Right atrium auricular region (tissue), 2 donors: ENCODE data around the gene TAGAP. TPM values are rescaled to one million over a fixed set of nuclear protein-coding genes. Genes with fewer than 3 reads are reported as not detected.

ENCODE experiments used
- DNase-seq: peaks from one replicate; pipeline ENCODE4 v3.0.0-alpha.2; 2019; ENCODE audit warnings: low spot score
- H3K27ac ChIP-seq, 2 donors: fragments of 200-600 bp; sonication (generic); 1 replicate in 1 of 2; 2 replicates in 1 of 2; pipeline ENCODE4 v1.5.1; 2016 to 2019
- H3K27me3 ChIP-seq, 2 donors: fragments of 200-600 bp; sonication (generic); one replicate each; pipeline versions ENCODE4 v1.5.1 to v1.6.0; 2017 to 2019
- H3K36me3 ChIP-seq: fragments of 200-600 bp; sonication (generic); one replicate; pipeline ENCODE4 v1.5.1; 2016
- H3K4me1 ChIP-seq, 2 donors: fragments of 200-600 bp; sonication (generic); one replicate each; pipeline versions ENCODE4 v1.5.1 to v1.6.0; 2017 to 2019
- H3K4me3 ChIP-seq, 2 donors: fragments of 200-600 bp; sonication (generic); 1 replicate in 1 of 2; 2 replicates in 1 of 2; pipeline ENCODE4 v1.5.1; 2017 to 2019; ENCODE audit warnings: mild to moderate bottlenecking in 1 of 2, moderate library complexity in 1 of 2
- H3K9me3 ChIP-seq, 2 donors: fragments of 200-600 bp; sonication (generic); one replicate each; pipeline ENCODE4 v1.5.1; 2019
- CTCF ChIP-seq, 2 donors: fragments of 200-600 bp; sonication (generic); IDR thresholded peaks; one replicate each; pipeline ENCODE4 v1.5.1; 2019; ENCODE audit warnings: antibody characterized with exemption in 2 of 2
- total RNA-seq, 2 donors: library from RNA; depleted of rRNA; stranded (reverse); fragments of >200 nt; gene quantifications; one replicate each; pipeline ENCODE4 v1.1.0, GENCODE V29; 2016

Gene TAGAP
- total RNA-seq, 2 donors from 2014 or later = 2.0 to 3.2 TPM

GRCh38 chr6:159056899-159057298 lies 12.1 kb upstream of the TAGAP start:
- H3K27me3 ChIP-seq = no peaks in the 10 kb centered on the region

GRCh38 chr6:159056432-159056831 lies 11.6 kb upstream of the TAGAP start:
- no peak overlapping the region for H3K27ac ChIP-seq
- no peaks in the 10 kb centered on the region for H3K4me1 ChIP-seq
- H3K27me3 ChIP-seq = no peaks in the 10 kb centered on the region
- DNase-seq = no peak
- no peaks in the 10 kb centered on the region for H3K9me3 ChIP-seq
- no peak for TF ChIP-seq CTCF (IDR thresholded peaks at IDR 0.05)
- no peaks in the 10 kb centered on the region for H3K36me3 ChIP-seq
- H3K4me3 ChIP-seq = no peak overlapping the region

More at GRCh38 chr6:159056899-159057298, 12.1 kb upstream of the TAGAP start:
- no peaks in the 10 kb centered on the region for H3K4me1 ChIP-seq
- no peaks in the 10 kb centered on the region for H3K36me3 ChIP-seq
- no peaks in the 10 kb centered on the region for H3K9me3 ChIP-seq
- H3K4me3 ChIP-seq = no peak overlapping the region
- no peak overlapping the region for H3K27ac ChIP-seq
- TF ChIP-seq CTCF (IDR thresholded peaks at IDR 0.05) = no peak
- no peak for DNase-seq

DNA sequence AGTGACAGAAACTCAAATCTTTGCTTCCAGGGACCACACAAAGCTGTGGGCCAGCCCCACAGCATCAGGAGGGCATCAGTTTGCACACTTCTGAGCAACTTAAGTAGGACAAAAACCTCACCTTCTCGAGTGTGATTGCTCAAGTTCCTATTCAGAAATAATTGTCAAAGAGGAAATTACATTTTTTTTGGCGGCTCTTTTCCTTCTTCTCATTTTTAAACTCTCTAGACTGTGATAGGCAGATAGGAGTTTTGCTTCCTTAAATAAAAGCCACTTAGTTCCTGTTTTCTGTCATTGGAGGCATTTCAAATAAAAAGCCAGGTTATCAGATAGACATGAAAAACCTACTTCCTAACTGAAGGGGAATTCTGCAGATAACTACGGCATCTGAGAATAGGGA lies 11.2 kb upstream of the TAGAP start:
- no peaks in the 10 kb centered on the region for H3K9me3 ChIP-seq
- no peak overlapping the region for H3K4me3 ChIP-seq
- H3K27me3 ChIP-seq = no peaks in the 10 kb centered on the region
- H3K4me1 ChIP-seq = no peaks in the 10 kb centered on the region
- no peak for TF ChIP-seq CTCF (IDR thresholded peaks at IDR 0.05)
- DNase-seq = no peak
- no peaks in the 10 kb centered on the region for H3K36me3 ChIP-seq
- no peak overlapping the region for H3K27ac ChIP-seq

- no peak for DNase-seq
- H3K27ac ChIP-seq = no peak overlapping the region
- H3K4me1 ChIP-seq = no peaks in the 10 kb centered on the region
- no peaks in the 10 kb centered on the region for H3K9me3 ChIP-seq
- H3K4me3 ChIP-seq = no peak overlapping the region
- H3K36me3 ChIP-seq = no peaks in the 10 kb centered on the region
- TF ChIP-seq CTCF (IDR thresholded peaks at IDR 0.05) = no peak
- H3K27me3 ChIP-seq = no peaks in the 10 kb centered on the region
These were observed 9.1 kb upstream of the TAGAP start for GRCh38 chr6:159053781-159054398.

DNA sequence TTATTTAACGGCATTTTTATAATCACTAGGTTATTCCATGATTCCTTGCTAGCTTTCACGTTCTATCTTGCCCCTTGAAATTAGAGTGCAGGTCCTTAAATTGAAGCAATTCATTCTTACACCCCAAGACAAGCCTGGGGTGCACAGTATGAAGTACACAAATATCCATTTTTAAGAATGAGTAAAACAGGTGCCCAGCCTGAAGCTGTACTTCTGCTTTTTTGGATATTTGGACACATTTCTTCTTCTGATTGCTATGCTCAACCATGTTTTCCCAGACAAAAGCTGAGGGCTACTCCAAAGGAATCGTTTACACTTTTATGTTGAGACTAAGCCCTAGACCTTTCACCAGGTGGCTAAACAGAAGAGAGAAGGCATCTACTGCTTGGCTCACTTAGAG lies 7.9 kb upstream of the TAGAP start:
- H3K4me3 ChIP-seq = no peak overlapping the region
- H3K27ac ChIP-seq = no peak overlapping the region

More for the DNA sequence above, 7.9 kb upstream of the TAGAP start:
- no peak for DNase-seq
- Histone ChIP-seq H3K4me1 (no peaks in the 10 kb centered on the region), H3K36me3 (no peaks in the 10 kb centered on the region), H3K27me3 (no peaks in the 10 kb centered on the region), H3K9me3 (no peaks in the 10 kb centered on the region)
- no peak for TF ChIP-seq CTCF (IDR thresholded peaks at IDR 0.05)
